ENCODE results near the gene TMCO4.

TMCO4 gene

GRCh38 chr1:19804831-19805251, 5.1 kb upstream of the TMCO4 start:
- CTCF ChIA-PET = interaction anchor here (0.7 kb wide), 1 partner anchor 14 kb away, joined by 3 read pairs; no protein-coding TSS in a partner anchor
- DNase-seq (ENCODE audit: low spot score) = no peak
- H3K27ac ChIP-seq = no peak overlapping the region
- no peak for TF ChIP-seq CTCF (conservative IDR thresholded peaks at IDR 0.05; ENCODE audit: low read depth)
- POLR2A ChIA-PET (ENCODE audit: low non-redundant PET) = no interaction called here

- TF ChIP-seq CTCF (conservative IDR thresholded peaks at IDR 0.05; ENCODE audit: low read depth) = no peak
- no peak for DNase-seq (ENCODE audit: low spot score)
- POLR2A ChIA-PET (ENCODE audit: low non-redundant PET) = no interaction called here
- CTCF ChIA-PET = no interaction called here
- no peak overlapping the region for H3K27ac ChIP-seq
These were observed 2.6 kb upstream of the TMCO4 start for GRCh38 chr1:19802269-19802668.

- ChIA-PET CTCF (no interaction called here), POLR2A (ENCODE audit: low non-redundant PET) (no interaction called here)
- peak overlapping the region; percentile 78 for H3K27ac ChIP-seq
- DNase-seq (ENCODE audit: low spot score) = peak; percentile 57
- TF ChIP-seq CTCF (conservative IDR thresholded peaks at IDR 0.05; ENCODE audit: low read depth) = no peak
These were observed 524 bp upstream of the TMCO4 start for GRCh38 chr1:19800076-19800804.

- TF ChIP-seq CTCF (conservative IDR thresholded peaks at IDR 0.05; ENCODE audit: low read depth) = no peak
- CTCF ChIA-PET = interaction anchor here (0.5 to 0.7 kb wide), 2 partner anchors 66 to 275 kb away, joined by 3 read pairs; no protein-coding TSS in a partner anchor
- POLR2A ChIA-PET (ENCODE audit: low non-redundant PET) = no interaction called here
- DNase-seq (ENCODE audit: low spot score) = no peak
- H3K27ac ChIP-seq = peak overlapping the region; percentile 78
These were observed 1.1 kb downstream of the TMCO4 start for GRCh38 chr1:19798486-19799229.

GRCh38 chr1:19797827-19798226, 1.9 kb downstream of the TMCO4 start:
- POLR2A ChIA-PET (ENCODE audit: low non-redundant PET) = no interaction called here
- no peak for DNase-seq (ENCODE audit: low spot score)
- H3K27ac ChIP-seq = peak overlapping the region; percentile 78; the same call in 1 of the 2 replicates
- CTCF ChIA-PET = interaction anchor here (0.5 kb wide), 1 partner anchor 275 kb away, joined by 3 read pairs; no protein-coding TSS in a partner anchor
- TF ChIP-seq CTCF (conservative IDR thresholded peaks at IDR 0.05; ENCODE audit: low read depth) = no peak

GRCh38 chr1:19794583-19794982, 5.1 kb downstream of the TMCO4 start:
- DNase-seq (ENCODE audit: low spot score) = no peak
- H3K27ac ChIP-seq = no peak overlapping the region
- POLR2A ChIA-PET (ENCODE audit: low non-redundant PET) = no interaction called here
- TF ChIP-seq CTCF (conservative IDR thresholded peaks at IDR 0.05; ENCODE audit: low read depth) = no peak
- CTCF ChIA-PET = no interaction called here
